HG02623 (cell line): Measurements from ENCODE around the gene ADRA2C.

Source experiments
- ATAC-seq: cut with Tn5 transposase; IDR thresholded peaks from one replicate; pipeline ENCODE4 v1.9.1; 2021; ENCODE audit warnings: moderate library complexity; ENCODE audit not compliant: unreplicated experiment

Gene ADRA2C

DNA sequence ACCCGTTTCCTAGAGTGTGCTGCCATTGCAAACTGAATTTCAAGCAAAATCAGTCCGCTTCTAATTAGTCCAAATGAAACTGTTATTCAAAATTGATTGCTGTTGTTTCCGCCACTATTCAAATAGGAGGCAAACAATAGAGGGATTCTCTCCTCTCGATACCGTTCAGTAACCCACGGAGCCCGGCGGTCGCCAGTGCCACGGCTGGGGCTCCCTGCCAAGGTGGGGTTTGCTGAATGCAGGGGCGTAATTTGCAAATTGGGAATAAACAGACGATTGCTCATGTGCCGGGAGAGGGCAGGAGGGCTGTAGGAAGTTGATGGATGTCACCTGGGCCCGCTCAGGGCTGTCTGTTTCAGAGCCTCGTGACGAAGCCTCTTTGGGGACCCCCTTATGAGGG is 8.8 kb downstream of the ADRA2C start:
- ATAC-seq = no peak

DNA sequence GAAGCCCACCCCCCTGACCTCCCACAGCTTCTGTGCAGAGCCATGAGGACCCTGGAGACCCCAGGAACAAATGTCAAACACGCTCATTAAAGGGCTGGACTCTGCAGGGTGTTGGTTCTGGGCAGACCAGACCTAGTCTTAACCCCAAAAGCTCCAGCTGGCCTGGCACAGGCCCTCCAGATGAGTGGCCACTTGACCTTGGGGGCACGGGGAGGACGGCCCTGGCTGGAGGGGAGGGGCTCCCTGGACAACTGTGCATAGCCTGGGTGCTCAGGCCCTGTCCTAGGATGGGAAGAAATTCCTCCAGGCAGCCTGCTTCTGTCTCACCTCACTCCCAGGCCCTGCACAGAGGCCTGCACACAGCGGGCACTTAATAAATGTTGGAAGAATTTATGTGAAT is 9.4 kb downstream of the ADRA2C start:
- ATAC-seq = no peak

- ATAC-seq = no peak
Measured at GRCh38 chr4:3776166-3777032, 10.2 kb downstream of the ADRA2C start.

DNA sequence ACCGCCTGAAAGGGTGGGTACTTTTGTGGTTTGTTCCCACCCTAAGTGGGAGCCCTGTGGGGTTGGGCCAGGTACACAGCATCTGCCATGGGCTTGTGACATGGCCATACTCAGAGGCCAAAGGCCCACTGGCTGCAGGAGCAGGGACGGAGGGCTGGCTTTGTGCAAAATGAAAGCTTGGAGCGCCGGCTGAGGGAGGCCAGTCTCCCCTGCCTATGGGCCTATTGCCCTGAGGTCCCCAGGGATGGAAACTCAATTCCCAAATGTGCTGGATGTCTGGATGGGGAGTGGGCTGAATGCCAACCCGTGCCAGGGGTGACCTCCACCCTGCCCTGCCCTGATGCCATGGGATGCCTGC is 10.8 kb downstream of the ADRA2C start:
- ATAC-seq = no peak

DNA sequence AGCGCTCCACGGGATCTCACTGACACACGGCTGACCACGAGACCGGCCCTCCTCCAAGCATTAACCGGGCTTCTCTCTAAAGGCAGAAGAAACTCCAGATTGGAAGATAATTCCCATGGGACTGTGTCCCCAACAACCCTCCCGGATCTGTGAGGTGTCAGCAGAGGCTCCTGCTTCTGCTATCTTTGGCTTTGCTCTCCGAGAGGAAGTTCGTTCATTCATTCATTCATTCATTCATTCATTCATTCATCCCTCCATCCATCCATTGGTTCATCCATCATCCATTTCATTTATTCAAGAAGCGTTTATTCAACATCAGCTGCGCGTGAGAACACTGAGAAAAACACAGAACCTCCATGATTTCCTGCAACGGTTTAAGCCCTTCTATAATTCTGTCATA is 11.5 kb downstream of the ADRA2C start:
- ATAC-seq = no peak

GRCh38 chr4:3779509-3779908 is 13.3 kb downstream of the ADRA2C start:
- ATAC-seq = no peak

DNA sequence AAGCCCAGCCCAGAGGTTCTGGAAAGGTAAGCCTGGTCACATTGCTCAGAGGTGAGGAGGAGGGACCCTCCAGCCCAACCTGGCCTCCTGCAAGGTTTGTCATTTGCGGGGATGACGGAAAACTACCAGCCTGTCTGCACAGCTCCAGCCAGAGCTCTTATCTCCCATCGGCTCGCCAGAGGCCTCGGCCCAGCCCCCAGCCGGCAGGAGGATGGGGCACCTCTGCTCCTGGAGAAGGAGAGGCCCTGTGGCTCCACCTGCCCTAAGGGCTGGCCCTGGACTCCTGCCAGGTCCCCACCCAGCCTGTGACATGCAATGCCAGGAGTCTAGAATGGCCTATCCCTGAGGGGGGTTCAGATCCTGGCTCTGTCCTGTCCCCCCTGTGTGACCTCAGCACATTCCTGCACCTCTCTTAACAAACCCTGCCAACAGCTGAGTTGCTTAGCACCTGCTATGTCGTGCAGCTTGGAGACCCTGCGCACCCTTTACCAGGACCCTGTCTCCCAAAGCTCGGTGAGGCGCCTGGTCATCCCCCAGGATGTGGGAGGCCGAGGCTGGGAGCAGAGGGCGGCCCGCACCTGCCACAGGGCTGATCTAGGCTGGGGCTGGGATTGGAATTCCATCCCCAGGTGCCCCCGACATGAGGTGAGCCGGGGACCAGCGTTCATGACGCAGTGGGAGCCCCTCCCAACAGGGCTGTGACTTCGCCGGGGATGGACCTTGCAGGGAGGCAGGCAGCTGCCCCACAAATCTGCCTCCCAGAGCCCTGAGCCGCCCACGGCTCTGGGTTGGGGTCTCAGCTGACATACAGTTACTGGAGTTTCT is 14.4 kb downstream of the ADRA2C start:
- ATAC-seq = no peak

DNA sequence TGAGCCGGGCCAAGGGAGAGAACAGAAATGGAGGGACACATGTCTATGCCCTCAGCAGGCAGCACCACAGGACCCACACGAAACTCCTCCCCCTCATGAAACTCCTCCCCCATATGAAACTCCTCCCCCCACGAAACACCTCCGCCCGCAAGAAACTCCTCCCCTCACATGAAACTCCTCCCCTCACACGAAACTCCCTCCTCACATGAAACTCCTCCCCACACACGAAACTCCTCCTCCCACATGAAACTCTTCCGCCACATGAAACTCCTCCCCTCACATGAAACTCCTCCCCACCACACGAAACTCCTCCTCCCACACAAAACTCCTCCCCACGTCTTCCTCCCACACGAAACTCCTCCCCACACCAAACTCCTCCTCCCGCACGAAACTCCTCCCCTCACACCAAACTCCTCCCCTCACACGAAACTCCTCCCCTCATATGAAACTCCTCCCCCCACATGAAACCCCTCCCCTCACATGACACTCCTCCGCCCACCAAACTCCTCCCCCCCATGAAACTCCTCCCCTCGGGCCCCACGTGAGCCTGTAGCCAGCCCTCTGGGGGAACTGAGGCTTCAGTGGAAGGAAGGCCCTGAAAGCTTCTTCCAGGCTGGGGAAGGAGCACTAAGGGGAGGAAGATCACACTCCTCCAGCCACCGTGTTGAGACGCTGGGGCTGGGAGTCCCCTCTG is 15.2 kb downstream of the ADRA2C start:
- ATAC-seq = no peak

GRCh38 chr4:3781997-3782930 is 16.1 kb downstream of the ADRA2C start:
- no peak for ATAC-seq

- ATAC-seq = no peak
Measured at GRCh38 chr4:3783693-3784306, 17.6 kb downstream of the ADRA2C start.

DNA sequence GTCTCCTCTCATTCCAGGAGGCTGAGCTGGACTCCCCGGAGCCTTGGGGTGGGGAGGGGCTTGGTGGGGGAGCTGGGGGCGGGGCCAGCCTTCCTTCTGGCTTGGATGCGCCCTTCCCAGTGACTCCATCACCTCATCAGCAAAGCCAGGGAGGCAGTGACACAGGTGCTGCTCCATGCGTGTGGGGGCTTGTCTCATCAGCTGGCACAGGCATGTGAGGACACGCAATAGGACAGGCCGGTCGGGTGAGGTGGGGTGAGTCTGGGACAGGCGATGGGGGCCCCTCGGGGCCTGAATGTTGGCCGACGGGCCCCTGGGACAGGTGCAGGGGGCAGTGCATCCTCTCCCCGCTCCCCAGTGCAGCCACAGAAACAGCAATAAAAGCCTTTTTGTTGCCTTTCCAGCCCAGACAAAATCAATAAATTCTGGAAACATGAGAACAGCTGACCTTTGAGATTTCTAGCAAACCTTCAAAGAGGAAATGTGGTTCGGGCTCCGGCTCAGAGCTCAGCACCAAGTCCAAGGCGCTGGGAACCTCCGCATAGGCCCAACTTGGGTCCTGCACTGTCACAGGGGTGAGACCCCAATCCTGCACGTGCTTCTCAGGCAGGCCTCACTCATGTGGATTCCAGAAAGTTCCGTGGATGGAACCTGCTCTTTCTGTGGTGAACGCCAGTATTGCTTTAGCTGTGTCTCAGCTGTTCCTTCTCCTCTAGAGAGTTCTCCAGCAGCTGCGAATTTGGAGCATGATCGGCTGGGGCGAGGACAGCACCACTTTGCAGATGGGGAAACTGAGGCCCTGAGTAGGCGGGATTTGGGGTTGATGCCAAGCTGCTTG is 18.5 kb downstream of the ADRA2C start:
- no peak for ATAC-seq

DNA sequence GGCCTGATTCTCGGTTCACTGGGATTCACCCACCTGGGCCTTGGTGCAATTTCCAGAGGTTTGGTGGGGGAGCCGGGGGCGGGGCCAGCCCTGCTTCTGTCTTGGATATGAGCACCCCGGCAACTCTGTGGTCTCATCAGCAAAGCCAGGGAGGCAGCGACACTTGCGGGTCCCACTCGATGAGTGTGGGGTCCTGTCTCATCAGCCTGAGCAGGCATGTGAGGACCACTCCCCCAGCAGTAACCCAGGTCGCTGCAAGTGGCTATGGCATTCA is 19.0 kb downstream of the ADRA2C start:
- no peak for ATAC-seq

- no peak for ATAC-seq
Measured at GRCh38 chr4:3786196-3786869, 20.1 kb downstream of the ADRA2C start.

DNA sequence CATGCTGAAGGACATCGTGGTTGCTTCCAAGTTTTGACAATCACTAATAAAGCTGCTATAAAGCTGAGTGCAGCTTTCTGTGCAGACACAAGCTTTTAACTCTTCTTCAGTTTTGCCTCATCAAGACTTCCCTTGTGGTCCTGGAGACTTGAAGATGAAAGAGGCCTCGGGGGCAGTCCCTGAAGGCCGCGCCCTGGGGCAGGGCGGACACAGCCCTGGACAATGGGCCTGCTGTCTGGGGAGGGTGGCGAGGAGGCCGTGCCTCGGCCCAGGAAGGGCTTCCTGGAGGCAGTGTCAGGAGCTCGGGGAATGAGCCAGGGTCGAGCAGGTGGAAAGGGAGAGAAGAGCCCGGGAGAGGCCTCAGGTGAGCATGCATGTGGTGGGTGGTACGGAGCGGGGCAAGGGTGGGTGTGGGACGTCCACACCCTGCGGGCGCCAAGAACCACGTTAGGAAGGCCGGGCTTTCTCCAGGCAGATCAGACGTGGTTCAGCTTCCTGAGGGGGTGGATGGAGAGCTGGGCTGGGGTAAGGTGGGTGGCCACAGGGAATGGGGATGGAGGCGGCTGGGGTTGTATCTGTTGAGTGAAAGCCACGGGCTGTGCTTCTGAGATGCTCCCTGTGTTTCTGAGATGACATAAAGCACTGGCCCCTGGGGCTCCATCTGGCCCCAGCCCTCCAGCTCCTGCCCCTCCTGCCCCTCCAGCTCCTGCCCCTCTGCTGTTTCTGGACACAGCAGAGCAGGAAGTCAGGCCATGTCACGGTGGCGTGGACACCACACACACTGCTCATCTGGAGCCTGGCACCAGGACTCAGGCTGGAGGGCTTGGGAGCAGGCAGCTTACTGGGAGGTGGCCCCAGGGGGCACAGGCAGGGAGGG is 21.5 kb downstream of the ADRA2C start:
- ATAC-seq = no peak

DNA sequence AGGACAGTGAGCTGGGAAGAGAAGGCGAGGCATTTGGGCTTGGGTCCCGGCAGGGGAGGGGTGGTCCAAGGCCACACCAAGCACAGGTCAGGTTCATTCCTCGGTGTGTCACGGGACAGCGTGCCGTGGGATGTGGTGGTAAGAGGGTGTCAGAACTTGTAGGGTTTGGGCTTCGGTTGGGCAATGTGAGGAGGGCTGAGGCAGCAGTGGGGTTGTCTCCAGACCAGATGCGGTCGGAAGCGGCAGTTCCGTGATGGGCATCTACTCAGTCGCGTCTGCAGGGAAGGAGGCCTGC is 22.1 kb downstream of the ADRA2C start:
- ATAC-seq = no peak

DNA sequence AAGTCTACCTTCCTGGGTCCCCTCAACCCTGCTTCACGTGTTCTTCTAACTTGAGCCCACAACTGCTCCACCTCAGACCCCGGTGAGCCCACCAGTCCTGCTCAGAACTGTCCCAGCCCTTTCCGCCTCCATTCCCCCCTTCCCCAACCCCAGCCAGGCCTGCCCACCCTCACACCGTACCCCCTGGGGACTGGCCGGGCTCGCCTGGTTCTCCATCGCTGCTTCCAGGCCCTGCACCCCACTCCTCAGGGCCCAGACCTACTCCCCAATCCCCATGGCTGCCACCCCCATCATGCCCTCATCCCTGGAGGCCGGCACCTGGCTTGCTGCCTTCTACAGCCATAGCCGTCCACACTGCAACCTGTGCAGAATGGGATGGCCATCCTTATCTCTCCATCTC is 23.4 kb downstream of the ADRA2C start:
- ATAC-seq = no peak

DNA sequence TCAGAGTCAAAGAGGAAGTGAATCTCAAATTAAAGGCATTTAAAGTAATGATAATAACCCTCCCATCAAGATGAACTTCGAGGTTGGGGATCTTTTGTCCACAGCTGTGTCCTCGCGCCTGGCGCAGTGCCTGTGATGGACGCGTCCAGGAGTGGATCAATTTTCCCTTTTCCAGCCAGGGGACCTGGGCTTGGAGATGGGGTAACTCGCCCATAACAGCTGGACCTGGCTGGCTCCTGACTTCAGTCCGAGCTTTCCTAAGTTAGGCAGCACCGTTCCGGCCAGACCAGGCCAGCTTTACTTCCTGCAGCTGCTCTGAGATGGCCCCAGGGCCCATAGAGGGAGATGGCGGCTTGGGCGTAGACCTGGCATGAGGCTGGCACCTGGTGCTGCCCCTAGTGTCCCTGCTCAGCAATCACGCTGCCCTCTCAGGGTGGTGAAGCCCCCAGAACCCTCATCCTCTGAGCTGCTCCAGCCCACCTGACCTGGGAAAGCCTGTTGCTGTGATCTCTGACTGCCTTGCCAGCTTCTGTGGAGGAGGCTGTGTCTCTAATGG is 23.9 kb downstream of the ADRA2C start:
- ATAC-seq = no peak

- no peak for ATAC-seq
Measured at GRCh38 chr4:3791256-3791655, 25.1 kb downstream of the ADRA2C start.
